B cell (primary cell): Measurements from ENCODE around the gene SHLD1. TPM values are rescaled to one million over a fixed set of nuclear protein-coding genes. Genes with fewer than 3 reads are reported as not detected.

Experiments
- ATAC-seq: fragments of 200-7000 bp; cut with Tn5 transposase; one replicate; pipeline ENCODE4 v1.10.0; 2021; ENCODE audit warnings: low read depth, mild to moderate bottlenecking, moderate number of reproducible peaks, moderate library complexity
- CTCF ChIA-PET: fragments of 350-600 bp; sonication (Branson Sonifier 250); formaldehyde crosslinking; loops from one replicate; lab custom pipeline; 2021; ENCODE audit warnings: antibody characterized with exemption, inconsistent platforms; lab: Charles Lee
- POLR2A ChIA-PET: fragments of 350-600 bp; sonication (Branson Sonifier 250); formaldehyde crosslinking; loops from one replicate; lab custom pipeline; 2021; ENCODE audit warnings: antibody characterized with exemption; lab: Charles Lee
- DNase-seq: peaks from one replicate; pipeline ENCODE4 v3.0.0; 2013
- H2AFZ ChIP-seq: 2 replicates; pipeline ENCODE4 v1.6.1; 2012; ENCODE audit warnings: mild to moderate bottlenecking, low read depth, low read length; ENCODE audit not compliant: insufficient read depth, poor library complexity, severe bottlenecking
- H3K27ac ChIP-seq, 2 donors: 1 replicate in 1 of 2; 2 replicates in 1 of 2; pipeline ENCODE4 v1.5.1; 2012 to 2013; ENCODE audit warnings: low read length in 2 of 2, mild to moderate bottlenecking in 2 of 2, moderate library complexity in 1 of 2
- H3K27me3 ChIP-seq, 4 experiments: fragments of 200-600 bp in 1 of 4; sonication (generic) in 1 of 4; replicated peaks in 1 of 4; 1 replicate in 2 of 4; 2 replicates in 2 of 4; pipeline versions ENCODE4 v1.6.1 to v1.7.0; 2013 to 2016; ENCODE audit warnings: low read length in 3 of 4, mild to moderate bottlenecking in 2 of 4, mixed read lengths in 1 of 4, moderate library complexity in 1 of 4; ENCODE audit not compliant: insufficient read depth in 4 of 4, control insufficient read depth in 3 of 4; ENCODE audit errors: control extremely low read depth in 1 of 4
- H3K36me3 ChIP-seq, 2 experiments: replicated peaks in 1 of 2; 1 replicate in 1 of 2; 2 replicates in 1 of 2; pipeline versions ENCODE4 v1.6.1 to v1.7.1; 2013; ENCODE audit warnings: low read length in 1 of 2; ENCODE audit not compliant: insufficient read depth in 2 of 2, control insufficient read depth in 1 of 2; ENCODE audit errors: control extremely low read depth in 1 of 2, extremely low read depth in 1 of 2
- H3K4me1 ChIP-seq, 2 donors: fragments of 200-600 bp in 1 of 2; sonication (generic) in 1 of 2; 1 replicate in 1 of 2; 2 replicates in 1 of 2; pipeline versions ENCODE4 v1.5.1 to v1.6.1; 2013 to 2017; ENCODE audit warnings: low read length in 2 of 2; ENCODE audit not compliant: control insufficient read depth in 2 of 2, insufficient read depth in 2 of 2
- H3K4me2 ChIP-seq: replicated peaks from 2 replicates; pipeline ENCODE3; 2012; ENCODE audit warnings: mild to moderate bottlenecking, low read depth, low read length; ENCODE audit not compliant: poor library complexity, severe bottlenecking
- H3K4me3 ChIP-seq, 5 experiments: fragments of 200-600 bp in 1 of 5; sonication (generic) in 1 of 5; 1 replicate in 3 of 5; 2 replicates in 2 of 5; pipeline versions ENCODE4 v1.5.1 to v1.7.0; 2011 to 2016; ENCODE audit warnings: low read length in 4 of 5, mild to moderate bottlenecking in 4 of 5, low read depth in 2 of 5, control low read depth in 1 of 5, moderate library complexity in 1 of 5; ENCODE audit not compliant: insufficient read depth in 1 of 5; ENCODE audit errors: control extremely low read depth in 1 of 5, extremely low read depth in 1 of 5
- H3K79me2 ChIP-seq: fragments of 200-600 bp; sonication (generic); one replicate; pipeline ENCODE4 v1.6.0; 2016; ENCODE audit warnings: low read length; ENCODE audit not compliant: control insufficient read depth, insufficient read depth
- H3K9ac ChIP-seq: fragments of 200-600 bp; sonication (generic); 2 replicates; pipeline ENCODE4 v1.6.1; 2017; ENCODE audit warnings: mild to moderate bottlenecking, low read length, moderate library complexity
- H3K9me3 ChIP-seq, 3 donors: one replicate each; pipeline versions ENCODE4 v1.6.1 to v1.7.1; 2013; ENCODE audit warnings: low read length in 2 of 3; ENCODE audit not compliant: control insufficient read depth in 2 of 3, insufficient read depth in 1 of 3; ENCODE audit errors: control extremely low read depth in 1 of 3
- H4K20me1 ChIP-seq: 2 replicates; pipeline ENCODE4 v1.6.0; 2012; ENCODE audit warnings: mild to moderate bottlenecking, low read length; ENCODE audit not compliant: insufficient read depth, control insufficient read depth, poor library complexity, severe bottlenecking
- H3K27ac Mint-ChIP-seq: one replicate; pipeline ENCODE4 v1.8.0; 2021; ENCODE audit warnings: mixed read lengths
- H3K27me3 Mint-ChIP-seq: one replicate; pipeline ENCODE4 v1.8.0; 2021; ENCODE audit warnings: mixed read lengths
- H3K4me1 Mint-ChIP-seq: one replicate; pipeline ENCODE4 v1.8.0; 2021; ENCODE audit warnings: mixed read lengths
- H3K4me3 Mint-ChIP-seq: one replicate; pipeline ENCODE4 v1.8.0; 2021; ENCODE audit warnings: mixed read lengths
- H3K9me3 Mint-ChIP-seq: one replicate; pipeline ENCODE4 v1.8.0; 2022; ENCODE audit warnings: mixed read lengths; ENCODE audit not compliant: insufficient read depth
- CTCF ChIP-seq: fragments of 200-600 bp; IDR thresholded peaks from one replicate; pipeline ENCODE4 v1.8.0; 2022; ENCODE audit warnings: antibody characterized with exemption, mild to moderate bottlenecking
- EZH2 ChIP-seq: IDR thresholded peaks from 2 replicates; pipeline ENCODE4 v1.6.1; 2012; ENCODE audit warnings: borderline replicate concordance, low read depth, mild to moderate bottlenecking, moderate library complexity, low read length; ENCODE audit not compliant: insufficient read depth, poor library complexity, severe bottlenecking
- WGBS: methylation state at CpG from one replicate; pipeline ENCODE4 v1.1.5; 2013; ENCODE audit warnings: missing lambda C conversion rate; ENCODE audit not compliant: insufficient coverage; 5-methylcytosine and 5-hydroxymethylcytosine counted together
- intact Hi-C: fragments of 100-400 bp; cut with micrococcal nuclease; formaldehyde crosslinking; loops from one replicate; pipeline ENCODE4 v1.10.0; 2022
- polyA plus RNA-seq: library from polyadenylated mRNA; depleted of rRNA; stranded (reverse); fragments of >200 nt; gene quantifications from 2 replicates; pipeline ENCODE4 v1.2.3, GENCODE V29; 2012
- total RNA-seq, 2 donors: library from RNA; stranded (reverse); fragments of 120-200 nt in 1 of 2; gene quantifications; 1 replicate in 1 of 2; 2 replicates in 1 of 2; pipeline versions ENCODE4 v1.2.3 to v1.2.4, GENCODE V29; 2013 to 2022

The SHLD1 gene
- total and polyA plus RNA-seq, 2 donors (not counting 1 experiment from before 2014, with no cell fraction given) = 15.4 to 18.5 TPM

GRCh38 chr20:5745416-5746030, 4.7 kb upstream of the SHLD1 start:
- Histone ChIP-seq H3K9me3 (no peaks in the 10 kb centered on the region), H3K27me3 (peaks cover 0 to 28% (median 14%) of the 10 kb centered on the region in 4 experiments), H4K20me1 (no peaks in the 10 kb centered on the region), H3K9ac (no peak overlapping the region), H3K79me2 (peaks cover 2% of the 10 kb centered on the region), H2AFZ (no peak overlapping the region), H3K27ac (no peak overlapping the region), H3K4me2 (no peak overlapping the region), H3K4me1 (peaks cover 3 to 5% of the 10 kb centered on the region in 2 donors), H3K4me3 (no peak overlapping the region), H3K36me3 (no peaks in the 10 kb centered on the region)
- Mint-ChIP-seq H3K4me3 (no peak overlapping the region), H3K27ac (no peak overlapping the region), H3K27me3 (peaks cover 30% of the 10 kb centered on the region), H3K4me1 (peaks cover 5% of the 10 kb centered on the region), H3K9me3 (no peaks in the 10 kb centered on the region)
- DNase-seq (no peak), ATAC-seq (no peak)
- CTCF ChIA-PET = interaction anchor here (0.6 kb wide), 1 partner anchor 961 kb away, joined by 4 read pairs; no protein-coding TSS in a partner anchor
- no peak for TF ChIP-seq EZH2
- TF ChIP-seq CTCF = no peak
- POLR2A ChIA-PET = interaction anchor here (0.7 kb wide), 1 partner anchor 136 kb away, joined by 3 read pairs; no protein-coding TSS in a partner anchor
- WGBS = no CpG with 5 or more reads among the region's 8 CpGs
- intact Hi-C loops = no loop called here

GRCh38 chr20:5746064-5746463, 4.1 kb upstream of the SHLD1 start:
- no peak overlapping the region for H3K4me3 Mint-ChIP-seq
- H3K27me3 ChIP-seq = peaks cover 0 to 22% (median 12%) of the 10 kb centered on the region in 4 experiments
- H3K36me3 ChIP-seq = no peaks in the 10 kb centered on the region
- peaks cover 8% of the 10 kb centered on the region for H3K4me1 Mint-ChIP-seq
- TF ChIP-seq EZH2 (no peak), CTCF (no peak)
- H3K27me3 Mint-ChIP-seq = peaks cover 26% of the 10 kb centered on the region
- no peak overlapping the region for H3K4me2 ChIP-seq
- no peak overlapping the region for H3K27ac ChIP-seq
- no peaks in the 10 kb centered on the region for H3K9me3 ChIP-seq
- intact Hi-C loops = no loop called here
- no peaks in the 10 kb centered on the region for H3K9me3 Mint-ChIP-seq
- no peak for ATAC-seq
- no peak overlapping the region for H3K9ac ChIP-seq
- H2AFZ ChIP-seq = no peak overlapping the region
- peaks cover 7% of the 10 kb centered on the region for H3K79me2 ChIP-seq
- ChIA-PET POLR2A (interaction anchor here (0.7 kb wide), 1 partner anchor 136 kb away, joined by 3 read pairs; no protein-coding TSS in a partner anchor), CTCF (interaction anchor here (0.6 to 1.2 kb wide), 2 partner anchors 42 to 962 kb away, joined by 3 to 4 read pairs; no protein-coding TSS in a partner anchor)
- H4K20me1 ChIP-seq = no peaks in the 10 kb centered on the region
- H3K4me1 ChIP-seq = peaks cover 7 to 9% of the 10 kb centered on the region in 2 donors
- no peak overlapping the region for H3K4me3 ChIP-seq
- no peak overlapping the region for H3K27ac Mint-ChIP-seq
- 100% methylated on average over 1 of the region's 1 CpG for WGBS
- DNase-seq = no peak
